DMS53 treated with DMSO at 0.1 percent for 48 hours (cell line): ENCODE measurements around the gene OGA.
A peak's percentile ranks its signal among the peaks of the same experiment; 100 is the strongest.

Experiments used
- DNase-seq: peaks from one replicate; lab custom pipeline; 2025; ENCODE audit not compliant: unreplicated experiment; lab: John Stamatoyannopoulos, UW

OGA gene

DNA sequence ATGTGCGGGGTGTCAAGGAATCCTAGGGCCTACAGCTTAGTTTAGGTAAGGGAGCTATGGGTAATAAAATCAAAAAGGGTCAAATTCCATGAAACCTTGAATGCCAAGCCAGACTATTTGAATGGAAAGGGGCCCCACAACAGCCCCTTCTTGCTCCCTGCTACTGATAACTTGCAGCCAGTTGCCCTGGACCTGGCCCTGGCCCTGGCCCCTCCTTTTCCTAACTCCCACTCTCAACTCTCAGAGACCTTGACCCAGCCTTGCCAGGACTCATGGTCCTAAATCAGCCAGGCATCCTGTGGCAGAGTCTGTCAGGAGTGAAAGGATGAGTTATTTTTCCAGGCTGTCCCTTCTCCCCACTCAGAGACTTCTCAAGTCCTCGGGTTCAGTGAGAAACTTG is 19.5 kb upstream of the OGA start:
- no peak for DNase-seq

- no peak for DNase-seq
Measured at GRCh38 chr10:101835362-101835761, 17.1 kb upstream of the OGA start.

DNA sequence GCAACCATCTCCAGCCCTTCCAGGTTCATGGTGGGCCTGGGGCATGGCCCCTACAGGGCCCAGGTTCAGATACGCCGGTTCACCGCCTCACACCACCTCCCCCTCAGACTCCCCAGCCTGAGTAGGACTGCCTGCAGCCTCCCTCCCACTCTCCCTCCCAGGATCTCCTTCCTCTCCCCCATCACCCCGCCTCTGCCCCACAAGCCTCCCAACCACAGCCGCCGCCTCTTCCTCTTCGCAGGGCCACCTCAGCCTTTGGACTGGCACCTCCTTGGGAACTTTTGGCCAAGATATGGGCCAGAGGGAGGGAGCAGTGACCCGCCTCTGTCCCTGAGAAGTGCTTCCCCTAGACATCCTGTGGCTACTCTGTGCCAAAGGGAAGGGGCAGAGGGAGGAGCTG is 16.1 kb upstream of the OGA start:
- no peak for DNase-seq

- no peak for DNase-seq
Measured at GRCh38 chr10:101833466-101833865, 15.2 kb upstream of the OGA start.

- no peak for DNase-seq
Measured at GRCh38 chr10:101832325-101832771, 14.1 kb upstream of the OGA start.

GRCh38 chr10:101831169-101831811 is 13.0 kb upstream of the OGA start:
- no peak for DNase-seq

DNA sequence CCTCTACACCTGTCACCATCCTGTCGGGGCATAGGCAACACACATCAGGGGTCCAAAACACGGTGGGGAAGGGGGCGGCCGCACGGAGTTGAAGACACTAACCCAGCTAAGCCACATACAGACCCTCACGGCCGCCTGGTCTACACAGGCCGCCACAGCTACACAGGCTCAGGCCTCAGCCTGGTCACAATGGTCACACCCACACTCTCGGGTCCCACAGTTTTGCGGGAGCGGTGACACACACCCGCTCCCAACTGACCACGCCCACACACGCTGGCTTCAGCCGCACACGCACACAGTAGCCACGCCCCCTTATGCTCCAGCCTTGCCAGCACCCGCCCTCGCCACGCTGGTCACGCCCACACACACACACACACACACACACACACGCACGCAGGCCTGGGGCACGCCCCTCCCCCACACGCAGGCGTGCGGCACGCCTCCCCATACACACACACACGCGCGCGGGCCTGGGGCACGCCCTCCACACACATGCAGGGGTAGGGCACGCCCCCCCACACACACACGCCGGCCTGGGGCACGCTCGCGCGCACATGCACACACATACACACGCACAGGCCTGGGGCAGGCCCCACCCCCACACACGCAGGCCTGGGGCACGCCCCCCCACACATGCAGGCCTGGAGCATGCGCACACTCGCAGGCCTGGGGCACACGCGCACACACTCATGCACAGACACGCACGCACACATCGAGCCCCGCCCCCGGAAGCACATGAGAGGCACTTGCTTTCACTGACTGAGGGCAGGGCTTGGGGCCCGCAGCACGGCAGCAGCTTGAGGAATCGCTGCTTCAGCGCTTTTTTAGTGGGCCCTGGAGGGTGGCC is 12.3 kb upstream of the OGA start:
- DNase-seq: peak; percentile 72

DNA sequence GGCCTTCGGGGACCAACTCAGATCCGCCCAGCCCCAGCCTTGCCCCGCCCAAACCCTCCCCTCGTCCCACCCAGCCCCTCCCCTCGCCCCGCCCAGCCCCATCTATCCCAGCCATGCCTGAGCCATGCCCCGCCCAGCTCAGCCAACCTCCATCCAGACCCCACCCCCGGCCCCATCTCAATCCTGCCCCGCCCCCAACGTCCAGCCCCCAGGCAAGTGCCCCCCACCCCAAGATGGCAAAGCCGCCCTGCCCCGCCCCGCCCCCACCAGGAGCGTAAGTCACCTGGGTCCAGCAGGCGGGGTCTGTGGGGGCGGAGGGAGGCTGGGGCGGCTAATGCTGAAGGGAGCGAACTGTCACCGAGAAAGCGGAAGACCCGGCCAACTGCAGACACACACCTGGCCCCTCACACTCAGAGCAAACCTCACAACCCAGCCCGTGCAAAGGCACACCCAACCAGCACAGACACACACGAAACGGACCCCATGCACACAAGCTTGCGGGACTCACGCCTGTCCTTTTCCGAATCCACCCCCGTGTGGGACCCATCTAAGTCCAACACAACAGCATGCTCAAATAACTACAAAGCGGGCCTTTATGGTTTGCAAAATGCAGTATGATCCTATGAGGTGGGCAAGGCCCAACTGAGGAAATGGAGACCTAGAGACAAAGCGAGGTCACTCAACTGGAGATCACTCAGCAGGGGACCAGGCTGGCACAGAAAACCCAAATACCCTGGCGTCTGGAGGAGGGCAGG is 11.5 kb upstream of the OGA start:
- no peak for DNase-seq

- DNase-seq: no peak
Measured at GRCh38 chr10:101828766-101829551, 10.7 kb upstream of the OGA start.

DNA sequence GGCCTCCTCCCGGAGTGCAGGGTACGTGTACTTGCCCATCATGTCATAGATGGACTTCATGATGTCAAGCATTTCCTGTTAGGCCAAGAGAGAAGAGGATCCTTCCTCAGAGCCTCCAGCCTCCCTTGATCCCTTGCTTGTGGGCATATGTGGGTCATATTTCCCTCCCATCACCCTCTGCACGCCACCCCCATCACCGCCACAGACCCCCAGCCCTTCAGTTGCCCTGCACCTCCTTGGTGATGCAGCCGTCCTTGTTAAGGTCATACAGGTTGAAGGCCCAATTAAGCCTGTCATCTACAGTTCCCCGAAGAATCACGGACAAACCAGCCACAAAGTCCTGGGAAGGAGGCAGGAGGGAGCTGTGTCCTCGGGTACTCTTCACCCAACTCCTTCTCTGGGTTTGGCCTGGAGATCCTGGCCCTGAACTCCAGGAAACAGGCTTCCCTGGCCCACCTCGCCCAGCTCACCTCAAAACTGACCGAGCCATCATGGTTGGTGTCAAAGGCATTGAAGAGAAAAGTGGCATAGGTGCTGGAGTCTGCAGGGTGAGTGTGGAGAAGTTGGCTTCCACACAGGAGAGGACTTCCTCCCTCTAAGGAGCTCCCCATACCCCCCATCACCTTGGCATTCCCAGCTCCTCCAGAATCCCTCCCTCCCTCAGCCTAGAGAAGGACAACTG is 9.8 kb upstream of the OGA start:
- DNase-seq: no peak

- no peak for DNase-seq
Measured at GRCh38 chr10:101826852-101827434, 8.7 kb upstream of the OGA start.

DNA sequence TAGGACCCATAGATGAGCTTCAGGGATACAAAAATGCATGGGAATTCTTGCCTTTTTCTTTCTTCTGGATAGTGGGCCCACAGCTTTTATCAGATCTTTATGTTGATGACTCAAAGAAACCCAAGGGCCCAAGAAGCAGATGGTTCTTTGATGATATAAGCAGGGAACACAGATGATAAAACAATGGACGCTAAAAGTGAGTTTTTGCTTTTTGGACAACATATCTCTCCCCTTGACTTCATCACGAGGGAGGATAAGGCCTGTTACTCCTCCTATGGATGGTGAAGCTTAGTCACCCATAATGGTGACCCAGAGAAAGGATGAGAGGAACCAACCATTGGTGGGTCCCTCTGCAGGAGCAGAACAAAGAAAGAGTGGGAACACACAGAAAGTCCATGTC is 6.5 kb upstream of the OGA start:
- no peak for DNase-seq

DNA sequence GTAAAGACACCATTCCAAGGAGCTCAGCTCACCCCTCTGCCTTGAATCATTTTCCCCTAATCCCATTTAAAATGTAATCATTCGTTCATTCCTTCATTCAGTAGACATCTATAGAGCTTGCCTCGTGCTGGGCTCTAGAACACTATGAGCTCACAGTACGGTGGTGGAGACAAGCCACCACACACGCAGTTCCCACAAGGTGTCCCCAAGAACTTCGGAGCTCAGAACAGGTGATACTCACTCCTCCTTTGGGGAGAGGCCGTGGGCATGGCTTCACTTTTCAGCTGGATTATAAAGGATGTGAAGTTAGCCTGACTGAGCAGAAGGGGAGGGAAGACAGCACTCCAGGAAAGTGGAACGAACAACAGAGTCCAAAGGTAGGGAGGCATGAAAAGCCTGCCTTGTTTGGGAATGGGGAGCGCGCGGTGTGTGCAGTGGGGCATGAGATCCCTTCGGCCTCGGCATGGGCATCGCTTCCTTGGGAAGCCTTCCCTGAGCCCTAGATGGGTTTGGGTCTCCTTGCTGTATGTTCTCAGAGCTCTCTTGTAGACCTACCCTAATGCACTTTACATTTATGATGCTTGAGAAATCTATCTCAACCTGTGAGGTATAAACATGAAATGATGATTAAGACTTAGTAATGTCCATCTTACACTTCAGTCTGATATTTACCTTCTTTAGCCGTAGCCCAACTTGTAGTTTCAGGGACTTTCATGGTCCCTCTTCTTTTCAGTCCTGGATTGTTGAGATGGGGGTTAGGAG is 809 bp upstream of the OGA start:
- DNase-seq: peak; percentile 52

GRCh38 chr10:101817337-101818118 is 716 bp downstream of the OGA start:
- no peak for DNase-seq

GRCh38 chr10:101816913-101817336 is 1.3 kb downstream of the OGA start:
- DNase-seq: no peak

GRCh38 chr10:101816376-101816775 is 1.9 kb downstream of the OGA start:
- DNase-seq: no peak

GRCh38 chr10:101814466-101815071 is 3.7 kb downstream of the OGA start:
- no peak for DNase-seq

- DNase-seq: no peak
Measured at GRCh38 chr10:101812606-101813005, 5.6 kb downstream of the OGA start.
